IPS-15b (cell line): ENCODE measurements around the gene CHST11.
"Not testable (repeated sequence)": the region's sequence is repeated elsewhere in the genome, so short reads cannot be mapped to it uniquely, and the experiment has no call there.

Experiments
- H3K27me3 ChIP-seq: one replicate; pipeline ENCODE4 v1.6.1; 2013; ENCODE audit warnings: low read length; ENCODE audit not compliant: control insufficient read depth, insufficient read depth
- H3K36me3 ChIP-seq: one replicate; pipeline ENCODE4 v1.6.1; 2013; ENCODE audit warnings: low read length; ENCODE audit not compliant: control insufficient read depth, insufficient read depth
- H3K4me1 ChIP-seq: one replicate; pipeline ENCODE4 v1.6.1; 2013; ENCODE audit warnings: mild to moderate bottlenecking, low read length; ENCODE audit not compliant: control insufficient read depth, insufficient read depth
- H3K4me3 ChIP-seq: one replicate; pipeline ENCODE4 v1.5.1; 2013; ENCODE audit warnings: low read depth, low read length
- H3K9ac ChIP-seq: one replicate; pipeline ENCODE4 v1.6.1; 2013; ENCODE audit warnings: low read depth, mild to moderate bottlenecking, low read length
- H3K9me3 ChIP-seq: one replicate; pipeline ENCODE4 v1.6.1; 2013; ENCODE audit warnings: mild to moderate bottlenecking, low read length; ENCODE audit not compliant: control insufficient read depth, insufficient read depth

Gene CHST11

GRCh38 chr12:104610513-104611235 lies 153.9 kb downstream of the CHST11 start:
- Histone ChIP-seq H3K4me1 (no peaks in the 10 kb centered on the region), H3K9me3 (no peaks in the 10 kb centered on the region), H3K36me3 (no peaks in the 10 kb centered on the region), H3K9ac (no peak overlapping the region), H3K27me3 (no peaks in the 10 kb centered on the region), H3K4me3 (no peak overlapping the region)

DNA sequence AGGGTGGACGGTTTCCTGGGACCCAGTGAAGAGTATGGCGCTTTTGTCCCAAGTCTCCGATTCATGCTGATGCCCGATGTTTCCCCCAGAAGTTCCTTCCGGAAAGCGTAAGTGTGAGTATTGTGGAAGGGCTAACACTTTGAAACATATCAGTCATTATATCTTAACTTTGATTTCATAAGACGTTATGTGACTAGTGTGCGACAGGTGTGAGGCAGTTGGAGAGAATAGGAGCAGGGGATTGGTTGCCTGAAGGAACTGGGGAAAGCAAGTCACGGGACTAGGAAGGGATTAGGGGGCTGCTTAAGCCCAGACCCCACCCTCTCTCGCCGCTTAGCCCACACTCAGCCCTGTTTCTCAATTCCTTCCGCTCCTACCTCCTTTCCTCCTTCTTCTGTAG lies 154.9 kb downstream of the CHST11 start:
- Histone ChIP-seq H3K9ac (no peak overlapping the region), H3K9me3 (no peaks in the 10 kb centered on the region), H3K4me1 (no peaks in the 10 kb centered on the region), H3K27me3 (no peaks in the 10 kb centered on the region), H3K4me3 (no peak overlapping the region), H3K36me3 (no peaks in the 10 kb centered on the region)

- H3K4me3 ChIP-seq, H3K4me1 ChIP-seq, H3K27me3 ChIP-seq, H3K9ac ChIP-seq, H3K9me3 ChIP-seq, H3K36me3 ChIP-seq: not testable (repeated sequence)
Observed at GRCh38 chr12:104613372-104613771, 156.6 kb downstream of the CHST11 start.

- H3K9me3 ChIP-seq = no peaks in the 10 kb centered on the region
- no peak overlapping the region for H3K4me3 ChIP-seq
- no peak overlapping the region for H3K9ac ChIP-seq
- no peaks in the 10 kb centered on the region for H3K36me3 ChIP-seq
- peaks cover 5% of the 10 kb centered on the region for H3K4me1 ChIP-seq
- H3K27me3 ChIP-seq = no peaks in the 10 kb centered on the region
Observed at GRCh38 chr12:104615048-104615561, 158.4 kb downstream of the CHST11 start.

- H3K9me3 ChIP-seq = no peaks in the 10 kb centered on the region
- peaks cover 5% of the 10 kb centered on the region for H3K4me1 ChIP-seq
- no peak overlapping the region for H3K4me3 ChIP-seq
- H3K27me3 ChIP-seq = no peaks in the 10 kb centered on the region
- H3K36me3 ChIP-seq = no peaks in the 10 kb centered on the region
- no peak overlapping the region for H3K9ac ChIP-seq
Observed at GRCh38 chr12:104618691-104619090, 161.9 kb downstream of the CHST11 start.

- no peak overlapping the region for H3K9ac ChIP-seq
- H3K36me3 ChIP-seq = no peaks in the 10 kb centered on the region
- no peaks in the 10 kb centered on the region for H3K9me3 ChIP-seq
- H3K4me3 ChIP-seq = no peak overlapping the region
- H3K4me1 ChIP-seq = peaks cover 5% of the 10 kb centered on the region
- H3K27me3 ChIP-seq = no peaks in the 10 kb centered on the region
Observed at GRCh38 chr12:104619305-104619704, 162.6 kb downstream of the CHST11 start.

- Histone ChIP-seq H3K9me3 (no peaks in the 10 kb centered on the region), H3K4me3 (no peak overlapping the region), H3K27me3 (no peaks in the 10 kb centered on the region), H3K36me3 (no peaks in the 10 kb centered on the region), H3K4me1 (peaks cover 5% of the 10 kb centered on the region), H3K9ac (no peak overlapping the region)
Observed at GRCh38 chr12:104620837-104621531, 164.2 kb downstream of the CHST11 start.

- Histone ChIP-seq H3K4me3 (no peak overlapping the region), H3K9ac (no peak overlapping the region), H3K36me3 (no peaks in the 10 kb centered on the region), H3K4me1 (peaks cover 5% of the 10 kb centered on the region), H3K27me3 (no peaks in the 10 kb centered on the region), H3K9me3 (no peaks in the 10 kb centered on the region)
Observed at GRCh38 chr12:104622928-104623327, 166.2 kb downstream of the CHST11 start.

DNA sequence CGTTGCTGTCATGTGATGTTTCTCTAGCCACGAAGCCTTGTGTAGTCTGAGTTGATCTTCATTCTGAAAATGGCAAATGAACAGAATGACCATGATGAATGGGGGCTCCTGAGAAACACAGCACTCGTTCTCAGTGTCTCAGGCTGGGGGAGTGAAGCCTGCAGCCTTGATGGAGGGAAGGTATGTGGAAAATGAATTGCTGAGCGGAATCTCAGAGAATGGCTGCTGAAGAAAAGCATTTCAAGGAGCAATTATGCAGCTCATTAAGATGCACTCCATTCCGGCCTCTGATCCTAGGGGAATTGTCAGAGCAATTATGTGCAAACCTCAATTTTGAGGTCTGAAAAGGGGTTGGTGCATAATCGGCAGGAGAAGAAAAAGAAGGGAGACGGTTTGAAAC lies 167.1 kb downstream of the CHST11 start:
- Histone ChIP-seq H3K36me3 (no peaks in the 10 kb centered on the region), H3K9me3 (no peaks in the 10 kb centered on the region), H3K4me1 (peaks cover 5% of the 10 kb centered on the region), H3K4me3 (no peak overlapping the region), H3K27me3 (no peaks in the 10 kb centered on the region), H3K9ac (no peak overlapping the region)

- Histone ChIP-seq H3K9me3 (no peaks in the 10 kb centered on the region), H3K27me3 (no peaks in the 10 kb centered on the region), H3K9ac (no peak overlapping the region), H3K4me1 (no peaks in the 10 kb centered on the region), H3K36me3 (no peaks in the 10 kb centered on the region), H3K4me3 (no peak overlapping the region)
Observed at GRCh38 chr12:104624529-104624928, 167.8 kb downstream of the CHST11 start.

DNA sequence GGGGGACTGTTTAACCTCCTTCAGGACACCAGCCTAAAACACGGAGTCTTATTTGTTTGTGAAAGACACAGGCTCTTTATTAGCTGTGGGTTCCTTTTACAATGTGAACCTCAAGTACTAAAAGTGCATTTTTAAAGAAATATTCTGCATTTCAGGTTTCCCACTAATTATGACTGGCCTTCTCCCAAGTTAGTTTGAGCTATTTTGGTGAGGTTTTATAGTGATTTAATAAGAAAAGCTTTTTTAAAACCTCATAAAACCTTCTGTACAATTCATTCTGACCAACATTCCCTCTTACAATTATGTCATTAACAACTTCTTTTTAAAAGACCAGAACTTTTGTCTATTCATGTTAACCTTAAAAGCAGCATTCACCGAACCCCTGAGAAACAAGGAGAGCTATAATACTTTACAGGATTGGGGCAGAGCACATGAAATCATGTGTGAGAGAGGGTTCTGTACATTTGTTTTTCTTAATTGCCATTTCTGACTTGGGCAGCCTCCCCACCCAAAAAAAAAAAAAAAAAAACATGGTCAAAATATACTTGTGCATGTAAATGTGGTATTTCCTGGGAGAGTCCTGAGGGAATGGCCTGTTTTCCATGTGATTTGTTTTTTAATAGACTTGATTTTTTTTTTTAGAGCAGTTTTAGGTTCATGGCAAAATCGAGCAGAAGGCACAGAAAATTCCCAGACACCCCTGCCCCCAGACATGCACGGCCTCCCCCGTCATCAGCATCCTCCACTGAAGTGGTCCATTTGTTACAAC lies 169.5 kb downstream of the CHST11 start:
- H3K9me3 ChIP-seq = no peaks in the 10 kb centered on the region
- H3K4me1 ChIP-seq = peaks cover 12% of the 10 kb centered on the region
- H3K36me3 ChIP-seq = no peaks in the 10 kb centered on the region
- no peak overlapping the region for H3K9ac ChIP-seq
- no peaks in the 10 kb centered on the region for H3K27me3 ChIP-seq
- H3K4me3 ChIP-seq = no peak overlapping the region
